GM19193 (cell line): Measurements from ENCODE around the gene CKLF.

Experiments used
- POLR2A ChIP-seq: IDR thresholded peaks from 4 replicates; pipeline ENCODE4 v1.6.1; 2011; ENCODE audit not compliant: insufficient read depth, insufficient read length; ENCODE audit errors: extremely low read depth

CKLF gene

GRCh38 chr16:66591018-66591417 lies 38.6 kb downstream of the CKLF start:
- no peak for TF ChIP-seq POLR2A

GRCh38 chr16:66592241-66592640 lies 39.9 kb downstream of the CKLF start:
- TF ChIP-seq POLR2A, result no peak

- no peak for TF ChIP-seq POLR2A
Observed at GRCh38 chr16:66592814-66593213, 40.4 kb downstream of the CKLF start.

DNA sequence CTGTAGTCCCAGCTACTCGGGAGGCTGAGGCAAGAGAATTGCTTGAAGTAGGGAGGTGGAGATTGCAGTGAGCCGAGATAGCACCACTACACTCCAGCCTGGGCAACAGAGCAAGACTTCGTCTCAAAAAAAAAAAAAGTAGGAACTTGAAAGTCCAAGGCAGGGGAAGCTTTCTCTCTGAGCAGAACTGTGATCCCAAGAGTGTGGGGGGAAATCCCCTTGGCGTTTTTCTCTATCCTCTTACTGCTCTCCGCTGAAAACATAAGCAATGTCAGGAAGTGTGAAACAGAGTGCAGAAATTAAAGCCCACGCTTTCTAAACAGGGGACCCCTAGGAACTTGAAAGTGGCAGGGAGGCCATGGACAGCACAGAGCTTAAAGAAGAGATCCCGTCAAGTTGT lies 42.4 kb downstream of the CKLF start:
- no peak for TF ChIP-seq POLR2A

DNA sequence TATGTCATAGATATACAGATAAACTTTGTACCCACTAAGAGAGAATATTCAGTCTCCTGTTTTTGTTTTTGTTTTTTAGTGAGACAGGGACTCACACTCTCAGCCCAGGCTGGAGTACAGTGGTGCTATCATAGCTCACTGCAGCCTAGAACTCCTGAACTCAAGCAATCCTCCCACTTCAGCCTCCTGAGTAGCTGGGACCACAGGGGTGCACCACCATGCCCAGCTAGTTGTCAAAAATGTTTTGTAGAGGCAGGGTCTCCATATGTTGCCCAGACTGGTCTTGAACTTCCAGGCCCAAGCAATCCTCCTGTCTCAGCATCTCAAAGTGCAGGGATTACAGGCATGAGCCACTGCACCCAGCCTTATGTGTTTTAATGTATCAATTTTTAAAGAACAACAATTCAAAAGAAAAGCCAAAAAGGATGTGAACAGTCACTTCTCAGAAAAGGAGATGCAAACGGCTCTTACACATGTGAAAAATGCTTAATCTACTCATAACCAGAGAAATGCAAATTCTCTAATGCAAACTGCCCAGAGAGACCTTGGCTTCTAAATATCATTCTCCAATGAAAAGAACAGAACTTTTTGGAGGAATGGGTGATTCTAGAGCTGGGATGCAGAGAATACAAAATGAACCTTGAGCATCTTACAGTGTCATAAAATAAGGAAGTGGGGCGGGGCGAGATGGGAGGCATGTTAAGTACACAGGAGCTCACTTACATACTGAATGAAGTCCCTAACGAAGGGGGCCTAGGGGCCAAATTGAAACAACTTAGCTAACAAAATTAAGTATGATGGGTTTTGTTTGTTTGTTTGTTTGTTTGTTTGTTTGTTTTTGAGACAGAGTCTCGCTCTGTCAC lies 44.8 kb downstream of the CKLF start:
- no peak for TF ChIP-seq POLR2A

- TF ChIP-seq POLR2A, result no peak
Observed at GRCh38 chr16:66598111-66598510, 45.7 kb downstream of the CKLF start.

- no peak for TF ChIP-seq POLR2A
Observed at GRCh38 chr16:66599726-66600125, 47.4 kb downstream of the CKLF start.

GRCh38 chr16:66600477-66600876 lies 48.1 kb downstream of the CKLF start:
- no peak for TF ChIP-seq POLR2A

- TF ChIP-seq POLR2A, result no peak
Observed at GRCh38 chr16:66601471-66601870, 49.1 kb downstream of the CKLF start.

DNA sequence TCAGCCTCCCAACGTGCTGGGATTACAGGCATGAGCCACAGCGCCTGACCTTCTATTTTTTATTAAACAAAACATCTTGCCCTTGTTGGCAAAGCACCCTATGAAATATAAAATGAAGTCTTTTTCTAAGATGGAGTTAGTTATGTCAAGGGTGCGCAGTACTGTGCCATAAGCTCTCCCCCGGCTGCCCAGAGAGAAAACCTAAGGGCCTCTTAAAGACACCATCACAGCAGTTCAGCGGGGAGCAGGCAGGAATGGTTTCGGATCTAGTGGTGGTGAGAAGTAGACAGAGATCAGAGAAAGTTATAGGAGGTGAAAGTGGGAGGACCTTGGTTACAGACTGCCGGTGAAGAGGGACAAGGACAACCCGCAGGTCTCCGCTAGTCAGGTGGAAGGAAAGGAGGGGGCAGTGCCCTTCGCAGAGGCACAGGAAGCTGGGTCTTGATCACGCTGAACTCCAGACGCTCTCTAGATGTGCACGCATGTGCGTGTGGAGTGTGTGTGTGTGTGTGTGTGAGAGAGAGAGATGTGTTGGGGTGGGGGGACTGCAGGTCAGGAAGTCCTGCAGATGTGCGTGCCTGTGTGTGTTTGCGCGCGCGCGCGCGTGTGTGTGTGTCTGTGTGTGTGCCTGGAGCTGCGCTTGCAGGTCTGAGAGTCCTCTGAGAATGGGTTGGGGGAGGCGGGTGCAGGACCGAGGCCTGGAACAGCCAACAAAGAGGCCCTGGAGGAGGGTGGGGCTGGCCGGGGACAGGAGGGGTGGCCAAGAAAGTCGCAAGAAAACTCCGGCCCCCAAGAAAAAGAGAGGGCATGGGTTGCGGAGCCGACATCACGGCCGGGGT lies 51.4 kb downstream of the CKLF start:
- peak; percentile 48 for TF ChIP-seq POLR2A

- peak; percentile 35 for TF ChIP-seq POLR2A
Observed at GRCh38 chr16:66604376-66605176, 52.2 kb downstream of the CKLF start, which contains the start of gene CMTM3. TSS of gene CMTM3 (plus strand) at chr16:66604704. CDS start at chr16:66604806, 102 bp downstream.

DNA sequence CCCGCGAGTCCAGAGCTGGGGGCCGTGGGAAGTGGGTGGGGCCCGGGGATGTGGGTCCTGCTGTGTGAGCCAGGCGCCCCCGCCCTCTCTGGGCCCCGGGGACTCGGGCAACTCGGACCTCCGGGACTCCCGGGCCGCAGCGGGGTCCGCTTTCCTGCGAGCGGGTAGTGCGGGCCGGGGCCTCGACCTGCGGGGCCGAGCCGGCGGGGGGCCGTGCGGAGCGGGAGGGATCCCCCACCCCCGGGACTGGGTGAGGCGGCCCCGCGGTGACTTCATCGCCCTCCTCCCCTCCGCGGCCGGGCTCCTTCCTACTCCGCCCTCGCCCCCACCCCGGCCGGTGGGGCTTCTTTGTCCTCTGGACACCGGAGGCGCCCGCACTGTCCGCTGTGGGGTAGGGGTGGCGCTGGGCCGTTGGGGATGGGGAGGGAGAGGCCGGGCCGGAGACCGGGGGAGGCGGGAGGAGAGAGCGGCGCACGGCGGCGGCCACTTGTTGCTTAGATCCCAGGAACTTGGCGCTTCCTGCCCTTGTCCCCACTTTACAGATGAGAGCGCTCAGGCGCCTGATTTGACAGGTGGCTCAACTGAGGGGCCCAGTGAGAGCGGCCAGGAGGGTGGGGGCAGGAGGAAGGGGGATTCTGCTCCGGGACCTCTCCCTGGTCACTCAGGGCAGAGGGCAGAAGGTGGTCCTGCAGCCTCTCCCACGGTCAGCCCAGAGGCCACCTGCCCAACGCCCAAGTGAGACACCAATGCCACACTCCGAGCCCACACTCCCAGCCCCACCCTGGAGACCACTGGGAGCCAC lies 53.0 kb downstream of the CKLF start:
- TF ChIP-seq POLR2A, result no peak

DNA sequence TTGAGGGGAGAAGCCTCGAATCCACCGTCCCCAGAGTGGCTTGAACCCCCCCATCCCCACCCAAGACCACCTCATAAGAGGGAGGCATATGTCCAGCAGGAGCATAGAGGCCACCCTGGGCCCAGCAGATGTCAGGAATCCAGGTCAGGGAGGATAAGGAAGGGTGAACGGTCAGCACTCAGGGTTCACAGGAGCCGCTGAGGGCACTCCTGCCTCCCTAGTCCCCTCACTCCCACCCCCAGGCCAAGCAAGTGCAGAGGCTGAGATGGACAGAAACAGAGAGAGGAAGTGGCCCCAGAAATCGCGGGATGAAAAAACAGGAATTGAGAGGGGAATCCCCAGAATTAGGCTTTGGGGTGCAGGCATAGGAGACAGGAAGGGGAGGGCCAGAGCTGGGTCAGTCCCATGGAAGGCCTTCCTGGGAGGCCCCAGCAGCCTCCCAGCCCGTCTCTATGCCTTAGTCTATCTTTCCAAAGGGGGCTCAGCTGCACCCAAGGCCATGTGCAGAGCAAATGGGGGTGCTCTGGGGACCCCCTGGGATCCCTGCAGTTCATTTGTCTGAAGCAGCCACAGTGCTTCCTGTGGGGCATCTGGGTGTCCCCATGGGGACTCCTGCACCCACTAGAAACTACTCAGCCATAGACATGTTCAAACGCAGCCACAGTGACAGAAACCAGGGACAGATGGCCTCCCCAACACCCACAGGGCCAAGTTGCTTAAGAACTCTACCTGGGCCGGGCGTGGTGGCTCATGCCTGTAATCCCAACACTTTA lies 53.8 kb downstream of the CKLF start:
- TF ChIP-seq POLR2A, result no peak
